Smooth muscle cell (in vitro differentiated cells): ENCODE data around the gene PRAC1. TPM values are rescaled to one million over a fixed set of nuclear protein-coding genes. Genes with fewer than 3 reads are reported as not detected.
A peak's percentile ranks its signal among the peaks of the same experiment; 100 is the strongest.

ENCODE experiments used
- DNase-seq: peaks from one replicate; lab custom pipeline; 2025; ENCODE audit not compliant: unreplicated experiment; lab: John Stamatoyannopoulos, UW
- H2AFZ ChIP-seq: fragments of 200-600 bp; sonication (generic); 2 replicates; pipeline ENCODE4 v1.6.0; 2016; ENCODE audit warnings: antibody characterized with exemption, low read depth, mild to moderate bottlenecking
- H3F3A ChIP-seq: fragments of 200-600 bp; sonication (generic); 2 replicates; pipeline ENCODE4 v1.6.0; 2017; ENCODE audit warnings: antibody characterized with exemption, low read depth
- H3K27ac ChIP-seq: fragments of 200-600 bp; sonication (generic); 2 replicates; pipeline ENCODE4 v1.5.1; 2016; ENCODE audit warnings: low read depth, mild to moderate bottlenecking
- H3K27me3 ChIP-seq: fragments of 200-600 bp; sonication (generic); 2 replicates; pipeline ENCODE4 v1.6.1; 2016; ENCODE audit warnings: low read depth, mild to moderate bottlenecking
- H3K36me3 ChIP-seq: fragments of 200-600 bp; sonication (generic); 2 replicates; pipeline ENCODE4 v1.5.1; 2016; ENCODE audit warnings: low read depth
- H3K4me1 ChIP-seq: fragments of 200-600 bp; sonication (generic); 2 replicates; pipeline ENCODE4 v1.5.1; 2016; ENCODE audit warnings: low read depth
- H3K4me2 ChIP-seq: fragments of 200-600 bp; sonication (generic); 2 replicates; pipeline ENCODE4 v1.6.0; 2016; ENCODE audit warnings: mild to moderate bottlenecking
- H3K4me3 ChIP-seq: fragments of 200-600 bp; sonication (generic); 2 replicates; pipeline ENCODE4 v1.5.1; 2016; ENCODE audit warnings: mild to moderate bottlenecking
- H3K79me2 ChIP-seq: fragments of 200-600 bp; sonication (generic); 2 replicates; pipeline ENCODE4 v1.6.0; 2016; ENCODE audit warnings: low read depth, mild to moderate bottlenecking
- H3K9ac ChIP-seq: fragments of 200-600 bp; sonication (generic); 2 replicates; pipeline ENCODE4 v1.6.0; 2016; ENCODE audit warnings: low read depth
- H3K9me3 ChIP-seq: fragments of 200-600 bp; sonication (generic); replicated peaks from 2 replicates; pipeline ENCODE4 v1.5.1; 2016; ENCODE audit warnings: low read depth
- H4K20me1 ChIP-seq: fragments of 200-600 bp; sonication (generic); 2 replicates; pipeline ENCODE4 v1.6.0; 2016; ENCODE audit warnings: low read depth
- CTCF ChIP-seq: fragments of 200-600 bp; sonication (generic); IDR thresholded peaks from 2 replicates; pipeline ENCODE4 v1.5.1; 2017; ENCODE audit warnings: borderline replicate concordance, mild to moderate bottlenecking, antibody characterized with exemption; ENCODE audit not compliant: insufficient read depth, poor library complexity, severe bottlenecking
- WGBS: methylation state at CpG from one replicate; pipeline ENCODE4 v1.1.7; 2016; ENCODE audit warnings: low lambda C conversion rate; 5-methylcytosine and 5-hydroxymethylcytosine counted together
- polyA plus RNA-seq: library from polyadenylated mRNA; unstranded; fragments of >200 nt; fragmentation: Nextera tagmentation; extraction: Ambion mirVana; gene quantifications from 2 replicates; pipeline ENCODE4 v1.2.1, GENCODE V29; 2016
- total RNA-seq: library from RNA; depleted of rRNA; stranded (reverse); fragments of >200 nt; gene quantifications from 2 replicates; pipeline ENCODE4 v1.2.3, GENCODE V29; 2014

Gene PRAC1
- total and polyA plus RNA-seq, 2 experiments from 2014 or later, result 6.5 TPM; not detected in 1

GRCh38 chr17:48757524-48757961, 35.2 kb upstream of the PRAC1 start:
- Histone ChIP-seq H4K20me1 (no peaks in the 10 kb centered on the region), H2AFZ (no peak overlapping the region), H3K9ac (no peak overlapping the region), H3K79me2 (no peaks in the 10 kb centered on the region), H3K4me1 (peaks cover 8% of the 10 kb centered on the region), H3K4me3 (no peak overlapping the region), H3K4me2 (no peak overlapping the region), H3K36me3 (no peaks in the 10 kb centered on the region), H3K27ac (no peak overlapping the region), H3K27me3 (peaks cover 87% of the 10 kb centered on the region), H3K9me3 (no peaks in the 10 kb centered on the region), H3F3A (no peaks in the 10 kb centered on the region)
- DNase-seq, result no peak
- TF ChIP-seq CTCF, result no peak
- WGBS, result 52% methylated on average over 2 of the region's 2 CpGs

DNA sequence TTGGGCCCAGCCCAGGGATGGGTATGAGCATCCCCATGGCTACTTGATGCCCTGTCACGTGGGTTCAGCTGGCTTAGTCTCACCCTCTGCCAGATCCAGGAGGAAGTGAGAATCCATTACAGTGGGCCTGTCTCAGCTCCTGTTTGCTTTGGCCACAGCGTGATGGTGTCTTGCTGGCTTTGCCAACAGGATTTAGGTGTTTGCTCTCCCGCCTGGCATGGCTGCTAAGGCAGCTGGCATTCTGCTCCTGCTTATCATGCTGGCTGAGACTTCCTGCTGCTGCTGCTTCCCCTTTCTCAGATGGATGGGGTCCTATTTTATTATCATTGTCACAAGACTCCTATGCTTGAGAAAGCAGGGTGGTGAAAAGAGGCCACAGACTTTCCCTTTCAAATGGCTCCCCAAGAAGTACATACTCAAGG, 34.5 kb upstream of the PRAC1 start:
- Histone ChIP-seq H3K27ac (no peak overlapping the region), H2AFZ (no peak overlapping the region), H3F3A (no peaks in the 10 kb centered on the region), H3K79me2 (no peaks in the 10 kb centered on the region), H3K4me1 (peaks cover 8% of the 10 kb centered on the region), H3K4me2 (no peak overlapping the region), H3K9me3 (no peaks in the 10 kb centered on the region), H3K36me3 (no peaks in the 10 kb centered on the region), H4K20me1 (no peaks in the 10 kb centered on the region), H3K27me3 (peaks cover 87% of the 10 kb centered on the region), H3K9ac (no peak overlapping the region), H3K4me3 (no peak overlapping the region)
- WGBS, result 84% methylated on average over 3 of the region's 3 CpGs
- no peak for TF ChIP-seq CTCF
- DNase-seq, result no peak

DNA sequence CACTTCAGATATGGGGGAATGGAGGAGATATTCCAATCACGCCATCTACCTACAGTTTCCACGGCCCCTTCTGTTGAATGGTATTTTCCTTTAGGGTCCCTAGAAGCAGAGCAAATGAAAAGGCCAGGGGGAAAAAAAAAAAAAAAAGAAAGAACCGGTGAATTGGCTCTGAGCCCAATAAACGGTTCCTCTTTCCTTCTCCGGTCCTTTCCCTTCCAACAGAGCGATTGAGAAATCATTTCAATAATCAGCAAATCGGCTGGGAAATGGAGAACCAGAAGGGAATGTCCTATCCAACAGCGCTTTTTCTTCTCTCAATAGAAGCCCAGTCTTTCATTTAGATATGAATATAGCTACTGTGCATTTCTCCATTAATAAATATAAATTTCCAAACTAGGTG, 33.0 kb upstream of the PRAC1 start:
- Histone ChIP-seq H3K4me3 (peak overlapping the region; percentile 31), H2AFZ (no peak overlapping the region), H3K36me3 (no peaks in the 10 kb centered on the region), H3K27me3 (peaks cover 89% of the 10 kb centered on the region), H3K4me2 (peak overlapping the region; percentile 84), H3K27ac (no peak overlapping the region), H3K9ac (no peak overlapping the region), H3K79me2 (no peaks in the 10 kb centered on the region), H4K20me1 (no peaks in the 10 kb centered on the region), H3F3A (no peaks in the 10 kb centered on the region), H3K4me1 (peaks cover 8% of the 10 kb centered on the region), H3K9me3 (no peaks in the 10 kb centered on the region)
- 49% methylated on average over 8 of the region's 8 CpGs for WGBS
- TF ChIP-seq CTCF, result no peak
- DNase-seq, result no peak

DNA sequence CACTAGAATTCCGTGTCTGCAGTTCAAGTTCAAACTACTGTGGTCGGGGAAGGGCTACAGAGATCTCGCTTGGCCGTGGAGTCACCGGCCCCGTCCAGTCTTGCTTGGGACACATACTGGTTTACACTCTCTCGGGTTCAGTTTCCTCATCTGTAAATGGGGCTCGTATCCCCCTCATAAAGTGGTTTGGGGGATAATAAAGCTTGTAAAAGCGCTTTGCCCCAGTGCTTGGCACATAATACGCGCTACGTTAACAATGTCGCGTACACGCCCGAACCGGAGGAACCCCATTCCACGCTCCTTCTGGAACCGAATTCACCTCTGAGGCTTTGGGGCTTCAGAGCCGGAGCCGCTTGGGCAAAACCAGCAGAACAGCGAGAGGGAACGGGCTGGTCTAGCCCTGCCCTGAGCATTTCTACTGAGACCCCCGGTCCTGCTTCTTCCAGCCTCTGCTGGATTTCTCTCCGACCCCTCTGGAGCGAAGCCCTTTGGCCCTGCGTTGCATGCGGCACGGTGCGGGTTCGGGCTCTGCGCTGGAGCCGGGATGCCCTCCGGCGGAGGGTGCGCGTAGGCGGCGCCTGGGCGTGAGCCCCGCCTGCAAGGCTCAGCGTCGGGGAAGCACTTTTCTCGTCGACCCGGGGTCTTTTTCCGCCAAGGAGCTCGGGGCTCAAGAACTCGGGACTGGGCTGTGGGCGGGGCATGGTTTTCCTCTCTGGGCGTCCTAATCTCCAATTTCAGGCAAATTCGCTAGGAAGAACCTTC, 32.4 kb upstream of the PRAC1 start:
- no peak overlapping the region for H2AFZ ChIP-seq
- H3K27me3 ChIP-seq, result peaks cover 95% of the 10 kb centered on the region
- H3K4me3 ChIP-seq, result peak overlapping the region; percentile 31
- H3K9ac ChIP-seq, result no peak overlapping the region
- no peaks in the 10 kb centered on the region for H3F3A ChIP-seq
- DNase-seq, result no peak
- H4K20me1 ChIP-seq, result no peaks in the 10 kb centered on the region
- TF ChIP-seq CTCF, result no peak
- H3K79me2 ChIP-seq, result no peaks in the 10 kb centered on the region
- no peak overlapping the region for H3K27ac ChIP-seq
- 6% methylated on average over 52 of the region's 52 CpGs for WGBS
- no peaks in the 10 kb centered on the region for H3K9me3 ChIP-seq
- H3K4me1 ChIP-seq, result peaks cover 8% of the 10 kb centered on the region
- no peaks in the 10 kb centered on the region for H3K36me3 ChIP-seq
- peak overlapping the region; percentile 84 for H3K4me2 ChIP-seq
